Prostate gland (tissue), 2 donors: ENCODE data around the gene STK24.

Experiments used
- POLR2A ChIP-seq: fragments of 450-650 bp; IDR thresholded peaks from one replicate; pipeline ENCODE4 v1.6.1; 2016; ENCODE audit warnings: antibody characterized with exemption, mild to moderate bottlenecking
- TF ChIP-seq, protein P1 (sequence below), 4 experiments: fragments of 200-600 bp in 2 of 4; fragments of 450-650 bp in 2 of 4; sonication (generic) in 2 of 4; IDR thresholded peaks; 1 replicate in 3 of 4; 2 replicates in 1 of 4; pipeline ENCODE4 v1.5.1; 2016 to 2019; ENCODE audit warnings: antibody characterized with exemption in 4 of 4, mild to moderate bottlenecking in 2 of 4, moderate library complexity in 2 of 4

DNA sequence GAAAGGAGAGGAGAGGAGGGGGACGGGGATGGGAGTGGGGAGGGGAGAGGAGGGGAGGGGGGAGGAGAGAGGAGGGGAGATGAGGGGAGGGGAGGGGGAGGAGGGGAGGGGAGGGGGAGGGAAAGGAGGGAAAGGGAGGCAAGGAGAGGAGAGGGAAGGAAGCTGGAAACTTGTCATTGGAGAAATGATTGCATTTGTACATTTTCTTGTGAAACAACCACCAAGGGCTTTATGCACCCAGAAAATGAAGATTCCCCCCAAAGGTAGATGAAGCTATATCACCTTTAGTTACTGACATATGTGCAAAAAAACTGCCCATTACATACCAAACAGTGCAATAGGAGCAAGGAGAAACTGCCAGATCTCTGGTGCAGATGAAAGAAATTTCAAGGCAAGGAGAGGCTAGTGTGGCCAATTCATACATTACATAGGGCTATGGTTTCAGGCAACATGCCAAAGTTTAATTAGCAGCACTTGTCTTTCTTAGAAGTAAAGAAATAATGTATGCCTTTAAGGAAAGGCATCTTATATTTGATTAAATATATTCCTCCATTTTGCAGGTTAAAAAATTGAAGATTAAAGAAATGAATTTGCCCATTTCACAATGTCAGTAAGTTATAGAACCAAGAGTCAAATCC lies 49.5 kb upstream of the STK24 start:
- TF ChIP-seq, protein P1, sequence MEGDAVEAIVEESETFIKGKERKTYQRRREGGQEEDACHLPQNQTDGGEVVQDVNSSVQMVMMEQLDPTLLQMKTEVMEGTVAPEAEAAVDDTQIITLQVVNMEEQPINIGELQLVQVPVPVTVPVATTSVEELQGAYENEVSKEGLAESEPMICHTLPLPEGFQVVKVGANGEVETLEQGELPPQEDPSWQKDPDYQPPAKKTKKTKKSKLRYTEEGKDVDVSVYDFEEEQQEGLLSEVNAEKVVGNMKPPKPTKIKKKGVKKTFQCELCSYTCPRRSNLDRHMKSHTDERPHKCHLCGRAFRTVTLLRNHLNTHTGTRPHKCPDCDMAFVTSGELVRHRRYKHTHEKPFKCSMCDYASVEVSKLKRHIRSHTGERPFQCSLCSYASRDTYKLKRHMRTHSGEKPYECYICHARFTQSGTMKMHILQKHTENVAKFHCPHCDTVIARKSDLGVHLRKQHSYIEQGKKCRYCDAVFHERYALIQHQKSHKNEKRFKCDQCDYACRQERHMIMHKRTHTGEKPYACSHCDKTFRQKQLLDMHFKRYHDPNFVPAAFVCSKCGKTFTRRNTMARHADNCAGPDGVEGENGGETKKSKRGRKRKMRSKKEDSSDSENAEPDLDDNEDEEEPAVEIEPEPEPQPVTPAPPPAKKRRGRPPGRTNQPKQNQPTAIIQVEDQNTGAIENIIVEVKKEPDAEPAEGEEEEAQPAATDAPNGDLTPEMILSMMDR (IDR thresholded peaks at IDR 0.05), result no peak
- TF ChIP-seq POLR2A, result no peak
